ENCODE data around the gene ARID1B. TPM values are rescaled to one million over a fixed set of nuclear protein-coding genes. Genes with fewer than 3 reads are reported as not detected.

The ARID1B gene
- total and polyA plus RNA-seq, 2 of the 13 experiments (the other 11 are each of a cell fraction or from before 2014, with no cell fraction given) = 20.1 to 32.6 TPM

- TF ChIP-seq CEBPZ (IDR thresholded peaks at IDR 0.05; ENCODE audit: low read length) = no peak
- TF ChIP-seq LRRFIP1 (CRISPR knock-in tag; conservative IDR thresholded peaks at IDR 0.05) = no peak
- no peak for TF ChIP-seq FOXK1 (CRISPR knock-in tag; IDR thresholded peaks at IDR 0.05; ENCODE audit: borderline replicate concordance, low read depth)
- TF ChIP-seq ZMAT3 (CRISPR knock-in tag; conservative IDR thresholded peaks at IDR 0.05) = no peak
- TF ChIP-seq FLYWCH1 (CRISPR knock-in tag; IDR thresholded peaks at IDR 0.05) = no peak
- TF ChIP-seq ZNF121 (CRISPR knock-in tag; IDR thresholded peaks at IDR 0.05) = no peak
- TF ChIP-seq ZNF317 (CRISPR knock-in tag; IDR thresholded peaks at IDR 0.05) = no peak
- no peak for TF ChIP-seq ZNF414 (CRISPR knock-in tag; IDR thresholded peaks at IDR 0.05)
Observed at GRCh38 chr6:157244780-157245179, 467.6 kb downstream of the ARID1B start (continued).
